SK-N-SH treated with all-trans-retinoic acid at 6 μM for 48 hours (cell line): Measurements from ENCODE around the gene OR2A25.

ENCODE experiments used
- ATAC-seq: fragments of 200-7000 bp; cut with Tn5 transposase; 3 replicates; pipeline ENCODE4 v1.9.1; 2020; ENCODE audit warnings: mild to moderate bottlenecking, moderate library complexity
- ARNTL ChIP-seq: fragments of 450-650 bp; formaldehyde crosslinking; IDR thresholded peaks from 2 replicates; pipeline ENCODE4 v1.5.0; 2020; ENCODE audit warnings: low read depth, mild to moderate bottlenecking, moderate library complexity, borderline replicate concordance
- BACH2 ChIP-seq: fragments of 250-450 bp; sonication (Bioruptor Pico); IDR thresholded peaks from 2 replicates; pipeline ENCODE4 v1.9.0; 2021; ENCODE audit warnings: mild to moderate bottlenecking, borderline replicate concordance
- CSDC2 ChIP-seq: fragments of 250-450 bp; sonication (Bioruptor Pico); IDR thresholded peaks from 2 replicates; pipeline ENCODE4 v1.5.0; 2020; ENCODE audit warnings: mild to moderate bottlenecking, moderate library complexity
- ESRRG ChIP-seq: fragments of 250-450 bp; sonication (Bioruptor Pico); IDR thresholded peaks from 2 replicates; pipeline ENCODE4 v1.6.1; 2021; ENCODE audit warnings: mild to moderate bottlenecking
- GLIS3 ChIP-seq: fragments of 250-450 bp; sonication (Bioruptor Pico); IDR thresholded peaks from 2 replicates; pipeline ENCODE4 v1.5.0; 2020; ENCODE audit warnings: mild to moderate bottlenecking, moderate library complexity
- ISL1 ChIP-seq: fragments of 250-450 bp; sonication (Bioruptor Pico); IDR thresholded peaks from 2 replicates; pipeline ENCODE4 v2.1.2; 2022; ENCODE audit warnings: mild to moderate bottlenecking, moderate library complexity
- OSR1 ChIP-seq: fragments of 250-450 bp; sonication (Bioruptor Pico); IDR thresholded peaks from 2 replicates; pipeline ENCODE4 v1.8.0; 2022; ENCODE audit warnings: moderate library complexity, mild to moderate bottlenecking, inconsistent platforms
- PPARA ChIP-seq: fragments of 250-450 bp; sonication (Bioruptor Pico); IDR thresholded peaks from 2 replicates; pipeline ENCODE4 v1.5.0; 2020; ENCODE audit warnings: mild to moderate bottlenecking, borderline replicate concordance
- RARB ChIP-seq: fragments of 250-450 bp; sonication (Bioruptor Pico); IDR thresholded peaks from 2 replicates; pipeline ENCODE4 v1.8.0; 2021; ENCODE audit warnings: mild to moderate bottlenecking, moderate library complexity
- TCF4 ChIP-seq: fragments of 250-450 bp; sonication (Bioruptor Pico); IDR thresholded peaks from 2 replicates; pipeline ENCODE4 v1.8.0; 2021; ENCODE audit warnings: mild to moderate bottlenecking, moderate library complexity, borderline replicate concordance
- TOX ChIP-seq: fragments of 250-450 bp; sonication (Bioruptor Pico); IDR thresholded peaks from 2 replicates; pipeline ENCODE4 v1.8.0; 2021; ENCODE audit warnings: mild to moderate bottlenecking, moderate library complexity, borderline replicate concordance
- ZC3H10 ChIP-seq: fragments of 250-450 bp; sonication (Bioruptor Pico); IDR thresholded peaks from 2 replicates; pipeline ENCODE4 v1.5.1; 2021; ENCODE audit warnings: mild to moderate bottlenecking, moderate library complexity
- ZFP3 ChIP-seq: fragments of 250-450 bp; sonication (Bioruptor Pico); IDR thresholded peaks from 2 replicates; pipeline ENCODE4 v1.5.0; 2020; ENCODE audit warnings: mild to moderate bottlenecking, moderate library complexity
- ZFP30 ChIP-seq: fragments of 450-650 bp; formaldehyde crosslinking; IDR thresholded peaks from 2 replicates; pipeline ENCODE4 v1.5.0; 2022; ENCODE audit warnings: mild to moderate bottlenecking, moderate library complexity
- ZNF70 ChIP-seq: fragments of 450-650 bp; formaldehyde crosslinking; IDR thresholded peaks from 2 replicates; pipeline ENCODE4 v1.5.0; 2020; ENCODE audit warnings: mild to moderate bottlenecking, moderate library complexity
- ZNF8 ChIP-seq: fragments of 450-650 bp; formaldehyde crosslinking; IDR thresholded peaks from 2 replicates; pipeline ENCODE4 v1.5.0; 2020; ENCODE audit warnings: mild to moderate bottlenecking, moderate library complexity
- TF ChIP-seq, protein P1 (sequence below): fragments of 250-450 bp; sonication (Bioruptor Pico); IDR thresholded peaks from 2 replicates; pipeline ENCODE4 v1.8.0; 2020; ENCODE audit warnings: mild to moderate bottlenecking, moderate library complexity, borderline replicate concordance
- TF ChIP-seq, protein P2 (sequence below): fragments of 250-450 bp; sonication (Bioruptor Pico); IDR thresholded peaks from 2 replicates; pipeline ENCODE4 v1.5.1; 2020; ENCODE audit warnings: low read depth, mild to moderate bottlenecking, moderate library complexity
- TF ChIP-seq, protein P3 (sequence below): fragments of 250-450 bp; sonication (Bioruptor Pico); IDR thresholded peaks from 2 replicates; pipeline ENCODE4 v1.8.0; 2021; ENCODE audit warnings: low read depth, mild to moderate bottlenecking, moderate library complexity, borderline replicate concordance
- TF ChIP-seq, protein P4 (sequence below): fragments of 250-450 bp; sonication (Bioruptor Pico); IDR thresholded peaks from 2 replicates; pipeline ENCODE4 v1.5.0; 2020; ENCODE audit warnings: mild to moderate bottlenecking, moderate library complexity

OR2A25 gene

DNA sequence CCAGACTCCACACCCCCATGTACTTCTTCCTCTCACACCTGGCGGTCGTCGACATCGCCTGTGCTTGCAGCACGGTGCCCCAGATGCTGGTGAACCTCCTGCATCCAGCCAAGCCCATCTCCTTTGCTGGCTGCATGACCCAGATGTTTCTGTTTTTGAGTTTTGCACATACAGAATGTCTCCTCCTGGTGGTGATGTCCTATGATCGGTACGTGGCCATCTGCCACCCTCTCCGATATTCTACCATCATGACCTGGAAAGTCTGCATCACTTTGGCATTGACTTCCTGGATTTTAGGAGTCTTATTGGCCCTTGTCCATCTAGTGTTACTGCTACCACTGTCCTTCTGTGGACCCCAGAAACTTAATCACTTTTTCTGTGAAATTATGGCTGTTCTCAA lies 4.8 kb downstream of the OR2A25 start:
- TF ChIP-seq, protein P1, sequence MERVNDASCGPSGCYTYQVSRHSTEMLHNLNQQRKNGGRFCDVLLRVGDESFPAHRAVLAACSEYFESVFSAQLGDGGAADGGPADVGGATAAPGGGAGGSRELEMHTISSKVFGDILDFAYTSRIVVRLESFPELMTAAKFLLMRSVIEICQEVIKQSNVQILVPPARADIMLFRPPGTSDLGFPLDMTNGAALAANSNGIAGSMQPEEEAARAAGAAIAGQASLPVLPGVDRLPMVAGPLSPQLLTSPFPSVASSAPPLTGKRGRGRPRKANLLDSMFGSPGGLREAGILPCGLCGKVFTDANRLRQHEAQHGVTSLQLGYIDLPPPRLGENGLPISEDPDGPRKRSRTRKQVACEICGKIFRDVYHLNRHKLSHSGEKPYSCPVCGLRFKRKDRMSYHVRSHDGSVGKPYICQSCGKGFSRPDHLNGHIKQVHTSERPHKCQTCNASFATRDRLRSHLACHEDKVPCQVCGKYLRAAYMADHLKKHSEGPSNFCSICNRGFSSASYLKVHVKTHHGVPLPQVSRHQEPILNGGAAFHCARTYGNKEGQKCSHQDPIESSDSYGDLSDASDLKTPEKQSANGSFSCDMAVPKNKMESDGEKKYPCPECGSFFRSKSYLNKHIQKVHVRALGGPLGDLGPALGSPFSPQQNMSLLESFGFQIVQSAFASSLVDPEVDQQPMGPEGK (CRISPR knock-in tag) = no peak
- TF ChIP-seq ZFP3 (CRISPR knock-in tag) (no peak), TCF4 (CRISPR knock-in tag) (no peak), ISL1 (CRISPR knock-in tag) (no peak), ZC3H10 (CRISPR knock-in tag) (no peak), PPARA (CRISPR knock-in tag) (no peak), CSDC2 (CRISPR knock-in tag) (no peak), ZNF8 (CRISPR knock-in tag) (no peak), TOX (CRISPR knock-in tag) (no peak), ZNF70 (CRISPR knock-in tag) (no peak), GLIS3 (CRISPR knock-in tag) (no peak), BACH2 (CRISPR knock-in tag) (no peak), OSR1 (CRISPR knock-in tag) (no peak)
- TF ChIP-seq, protein P2, sequence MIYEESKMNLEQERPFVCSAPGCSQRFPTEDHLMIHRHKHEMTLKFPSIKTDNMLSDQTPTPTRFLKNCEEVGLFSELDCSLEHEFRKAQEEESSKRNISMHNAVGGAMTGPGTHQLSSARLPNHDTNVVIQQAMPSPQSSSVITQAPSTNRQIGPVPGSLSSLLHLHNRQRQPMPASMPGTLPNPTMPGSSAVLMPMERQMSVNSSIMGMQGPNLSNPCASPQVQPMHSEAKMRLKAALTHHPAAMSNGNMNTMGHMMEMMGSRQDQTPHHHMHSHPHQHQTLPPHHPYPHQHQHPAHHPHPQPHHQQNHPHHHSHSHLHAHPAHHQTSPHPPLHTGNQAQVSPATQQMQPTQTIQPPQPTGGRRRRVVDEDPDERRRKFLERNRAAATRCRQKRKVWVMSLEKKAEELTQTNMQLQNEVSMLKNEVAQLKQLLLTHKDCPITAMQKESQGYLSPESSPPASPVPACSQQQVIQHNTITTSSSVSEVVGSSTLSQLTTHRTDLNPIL = no peak
- TF ChIP-seq, protein P3, sequence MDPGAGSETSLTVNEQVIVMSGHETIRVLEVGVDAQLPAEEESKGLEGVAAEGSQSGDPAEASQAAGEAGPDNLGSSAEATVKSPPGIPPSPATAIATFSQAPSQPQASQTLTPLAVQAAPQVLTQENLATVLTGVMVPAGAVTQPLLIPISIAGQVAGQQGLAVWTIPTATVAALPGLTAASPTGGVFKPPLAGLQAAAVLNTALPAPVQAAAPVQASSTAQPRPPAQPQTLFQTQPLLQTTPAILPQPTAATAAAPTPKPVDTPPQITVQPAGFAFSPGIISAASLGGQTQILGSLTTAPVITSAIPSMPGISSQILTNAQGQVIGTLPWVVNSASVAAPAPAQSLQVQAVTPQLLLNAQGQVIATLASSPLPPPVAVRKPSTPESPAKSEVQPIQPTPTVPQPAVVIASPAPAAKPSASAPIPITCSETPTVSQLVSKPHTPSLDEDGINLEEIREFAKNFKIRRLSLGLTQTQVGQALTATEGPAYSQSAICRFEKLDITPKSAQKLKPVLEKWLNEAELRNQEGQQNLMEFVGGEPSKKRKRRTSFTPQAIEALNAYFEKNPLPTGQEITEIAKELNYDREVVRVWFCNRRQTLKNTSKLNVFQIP (CRISPR knock-in tag) = no peak
- TF ChIP-seq, protein P4, sequence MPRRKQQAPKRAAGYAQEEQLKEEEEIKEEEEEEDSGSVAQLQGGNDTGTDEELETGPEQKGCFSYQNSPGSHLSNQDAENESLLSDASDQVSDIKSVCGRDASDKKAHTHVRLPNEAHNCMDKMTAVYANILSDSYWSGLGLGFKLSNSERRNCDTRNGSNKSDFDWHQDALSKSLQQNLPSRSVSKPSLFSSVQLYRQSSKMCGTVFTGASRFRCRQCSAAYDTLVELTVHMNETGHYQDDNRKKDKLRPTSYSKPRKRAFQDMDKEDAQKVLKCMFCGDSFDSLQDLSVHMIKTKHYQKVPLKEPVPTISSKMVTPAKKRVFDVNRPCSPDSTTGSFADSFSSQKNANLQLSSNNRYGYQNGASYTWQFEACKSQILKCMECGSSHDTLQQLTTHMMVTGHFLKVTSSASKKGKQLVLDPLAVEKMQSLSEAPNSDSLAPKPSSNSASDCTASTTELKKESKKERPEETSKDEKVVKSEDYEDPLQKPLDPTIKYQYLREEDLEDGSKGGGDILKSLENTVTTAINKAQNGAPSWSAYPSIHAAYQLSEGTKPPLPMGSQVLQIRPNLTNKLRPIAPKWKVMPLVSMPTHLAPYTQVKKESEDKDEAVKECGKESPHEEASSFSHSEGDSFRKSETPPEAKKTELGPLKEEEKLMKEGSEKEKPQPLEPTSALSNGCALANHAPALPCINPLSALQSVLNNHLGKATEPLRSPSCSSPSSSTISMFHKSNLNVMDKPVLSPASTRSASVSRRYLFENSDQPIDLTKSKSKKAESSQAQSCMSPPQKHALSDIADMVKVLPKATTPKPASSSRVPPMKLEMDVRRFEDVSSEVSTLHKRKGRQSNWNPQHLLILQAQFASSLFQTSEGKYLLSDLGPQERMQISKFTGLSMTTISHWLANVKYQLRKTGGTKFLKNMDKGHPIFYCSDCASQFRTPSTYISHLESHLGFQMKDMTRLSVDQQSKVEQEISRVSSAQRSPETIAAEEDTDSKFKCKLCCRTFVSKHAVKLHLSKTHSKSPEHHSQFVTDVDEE (CRISPR knock-in tag) = no peak
- no peak for ATAC-seq

DNA sequence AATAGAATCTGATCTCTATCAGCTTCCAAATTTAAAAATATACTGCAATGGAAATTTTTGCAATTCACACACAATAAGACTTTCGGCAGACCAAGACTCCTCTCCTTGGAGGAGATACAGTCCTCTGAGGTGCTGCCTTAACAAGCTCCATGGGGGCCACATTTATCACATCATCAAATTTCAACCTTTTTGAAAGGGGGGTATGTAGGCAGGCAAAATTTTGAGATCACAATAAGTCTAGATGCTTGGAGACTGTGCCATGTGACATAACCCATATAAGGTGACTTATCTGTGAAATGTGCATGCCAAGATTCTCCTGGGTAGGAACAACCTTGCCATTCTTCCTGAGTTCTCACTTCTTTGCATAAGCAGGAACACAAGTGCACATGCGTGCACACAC lies 16.4 kb downstream of the OR2A25 start, which contains the start of gene OR2A12:
TSS of gene OR2A12 (plus strand) at position 301 of the 400 bp plus-strand sequence. CDS start 8,830 bp downstream, outside the sequence.
- TF ChIP-seq, protein P3 (CRISPR knock-in tag) = no peak
- TF ChIP-seq ZC3H10 (CRISPR knock-in tag) (no peak), ARNTL (CRISPR knock-in tag) (no peak), RARB (CRISPR knock-in tag) (no peak), ZFP3 (CRISPR knock-in tag) (no peak), TCF4 (CRISPR knock-in tag) (no peak), ESRRG (CRISPR knock-in tag) (no peak), OSR1 (CRISPR knock-in tag) (no peak), CSDC2 (CRISPR knock-in tag) (no peak), ZFP30 (CRISPR knock-in tag) (no peak)
- TF ChIP-seq, protein P2 = no peak
- no peak for ATAC-seq
